HepG2 (cell line): ENCODE data around the gene CSKMT.

ENCODE experiments used
- ATF2 ChIP-seq: sonication (generic); formaldehyde crosslinking; IDR thresholded peaks from 2 replicates; pipeline ENCODE4 v1.4.0; 2020; ENCODE audit warnings: missing genetic modification reagents
- CHD2 ChIP-seq: IDR thresholded peaks from 2 replicates; pipeline ENCODE4 v1.6.1; 2011; ENCODE audit warnings: low read depth, low read length, improper control_type of control experiment
- CTCF ChIP-seq: sonication (generic); formaldehyde crosslinking; IDR thresholded peaks from 2 replicates; pipeline ENCODE4 v1.5.0; 2020; ENCODE audit warnings: mild to moderate bottlenecking, missing genetic modification reagents, moderate library complexity
- IRF2 ChIP-seq: IDR thresholded peaks from 2 replicates; pipeline ENCODE4 v1.6.1; 2018; ENCODE audit warnings: missing genetic modification reagents, missing compliant biosample characterization
- MBD4 ChIP-seq: IDR thresholded peaks from 2 replicates; pipeline ENCODE4 v1.6.1; 2012; ENCODE audit warnings: low read length, inconsistent platforms, borderline replicate concordance
- NFYB ChIP-seq: sonication (generic); formaldehyde crosslinking; IDR thresholded peaks from 2 replicates; pipeline ENCODE4 v1.4.0; 2020; ENCODE audit warnings: missing genetic modification reagents
- RFX5 ChIP-seq: IDR thresholded peaks from 2 replicates; pipeline ENCODE4 v1.6.1; 2011; ENCODE audit warnings: low read depth, low read length, improper control_type of control experiment
- SRY ChIP-seq: sonication (generic); formaldehyde crosslinking; IDR thresholded peaks from 2 replicates; pipeline ENCODE4 v1.8.0; 2022; ENCODE audit warnings: mild to moderate bottlenecking, missing genetic modification reagents
- TAF1 ChIP-seq: sonication (generic); formaldehyde crosslinking; IDR thresholded peaks from 2 replicates; pipeline ENCODE4 v1.4.0; 2020; ENCODE audit warnings: missing genetic modification reagents
- TRIM22 ChIP-seq: fragments of 450-650 bp; IDR thresholded peaks from 2 replicates; pipeline ENCODE4 v1.6.1; 2017
- ZNF274 ChIP-seq: sonication (generic); formaldehyde crosslinking; IDR thresholded peaks from 2 replicates; pipeline ENCODE4 v1.5.1; 2020; ENCODE audit warnings: mild to moderate bottlenecking, missing genetic modification reagents
- ZNF724P ChIP-seq: sonication (generic); formaldehyde crosslinking; IDR thresholded peaks from 2 replicates; pipeline ENCODE4 v1.8.0; 2022; ENCODE audit warnings: missing genetic modification reagents, borderline replicate concordance

GRCh38 chr11:62712276-62712812 lies 47.2 kb downstream of the CSKMT start:
- TF ChIP-seq CTCF (CRISPR knock-in tag) (no peak), IRF2 (CRISPR knock-in tag) (no peak), TRIM22 (no peak), TAF1 (CRISPR knock-in tag) (no peak), ZNF274 (CRISPR knock-in tag) (no peak), NFYB (CRISPR knock-in tag) (no peak), SRY (no peak), MBD4 (no peak), CHD2 (no peak), ZNF724P (CRISPR knock-in tag) (no peak), ATF2 (CRISPR knock-in tag) (no peak), RFX5 (no peak)
